ENCODE measurements around the gene OGFOD2. TPM values are rescaled to one million over a fixed set of nuclear protein-coding genes. Genes with fewer than 3 reads are reported as not detected.

Gene OGFOD2
- total and polyA plus RNA-seq, 9 of the 15 experiments (the other 6 are each of a cell fraction or from before 2014, with no cell fraction given) = 1.4 to 111 (median 18.5) TPM

DNA sequence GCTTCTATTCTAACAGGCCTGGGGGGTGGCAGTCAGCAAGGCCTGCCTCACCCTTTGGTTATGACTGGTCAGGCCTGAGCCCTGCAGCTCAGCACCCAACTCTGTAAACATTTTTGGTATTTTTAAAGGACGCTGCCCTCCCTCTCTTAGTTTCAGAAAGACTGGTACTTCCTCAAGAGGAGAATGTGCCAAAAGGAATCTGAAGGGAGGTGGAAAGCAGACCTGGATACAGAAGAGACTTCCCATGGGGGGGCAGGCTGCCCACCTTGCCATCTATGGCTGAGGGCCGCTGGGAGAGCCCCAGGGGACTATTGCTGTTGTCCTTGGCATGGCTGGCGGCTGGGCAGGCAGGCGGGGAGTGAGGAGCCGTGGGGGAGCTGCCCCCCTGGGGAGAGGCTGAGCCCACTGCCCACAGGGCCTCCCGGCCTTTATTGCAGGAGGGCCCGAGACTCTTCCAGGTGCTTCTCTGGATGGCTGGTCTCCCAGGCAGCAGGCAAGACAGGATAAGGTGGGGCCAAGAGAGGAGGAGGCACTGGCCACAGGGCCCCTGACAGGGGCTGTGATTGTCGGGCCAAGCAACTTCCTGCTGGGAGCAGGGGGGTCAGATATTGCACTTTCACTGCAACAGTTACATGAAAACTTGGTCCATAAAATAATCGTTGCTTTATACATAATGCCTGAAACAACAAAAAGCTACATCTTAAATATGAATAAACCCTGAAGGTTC lies 8.9 kb downstream of the OGFOD2 start (continued):
- TF ChIP-seq ZNF518B (CRISPR knock-in tag; IDR thresholded peaks at IDR 0.05) (no peak), THRAP3 (IDR thresholded peaks at IDR 0.05; ENCODE audit: borderline replicate concordance) (no peak), POLR2A (conservative IDR thresholded peaks at IDR 0.05) (no peak), ARID2 (IDR thresholded peaks at IDR 0.05) (no peak), SMAD1 (IDR thresholded peaks at IDR 0.05; ENCODE audit: low read depth, low read length, partially characterized antibody) (no peak), ZNF140 (CRISPR knock-in tag; IDR thresholded peaks at IDR 0.05) (no peak), STAG1 (CRISPR knock-in tag; IDR thresholded peaks at IDR 0.05; ENCODE audit: borderline replicate concordance) (no peak), ZBTB8A (IDR thresholded peaks at IDR 0.05; ENCODE audit: partially characterized antibody) (no peak), HNRNPUL1 (IDR thresholded peaks at IDR 0.05; ENCODE audit: low read length) (no peak)
- TF ChIP-seq, protein P1, sequence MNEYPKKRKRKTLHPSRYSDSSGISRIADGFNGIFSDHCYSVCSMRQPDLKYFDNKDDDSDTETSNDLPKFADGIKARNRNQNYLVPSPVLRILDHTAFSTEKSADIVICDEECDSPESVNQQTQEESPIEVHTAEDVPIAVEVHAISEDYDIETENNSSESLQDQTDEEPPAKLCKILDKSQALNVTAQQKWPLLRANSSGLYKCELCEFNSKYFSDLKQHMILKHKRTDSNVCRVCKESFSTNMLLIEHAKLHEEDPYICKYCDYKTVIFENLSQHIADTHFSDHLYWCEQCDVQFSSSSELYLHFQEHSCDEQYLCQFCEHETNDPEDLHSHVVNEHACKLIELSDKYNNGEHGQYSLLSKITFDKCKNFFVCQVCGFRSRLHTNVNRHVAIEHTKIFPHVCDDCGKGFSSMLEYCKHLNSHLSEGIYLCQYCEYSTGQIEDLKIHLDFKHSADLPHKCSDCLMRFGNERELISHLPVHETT (CRISPR knock-in tag; conservative IDR thresholded peaks at IDR 0.05 in 1 of 2, IDR thresholded peaks at IDR 0.05 in 1 of 2) = no peak
- TF ChIP-seq, protein P2, sequence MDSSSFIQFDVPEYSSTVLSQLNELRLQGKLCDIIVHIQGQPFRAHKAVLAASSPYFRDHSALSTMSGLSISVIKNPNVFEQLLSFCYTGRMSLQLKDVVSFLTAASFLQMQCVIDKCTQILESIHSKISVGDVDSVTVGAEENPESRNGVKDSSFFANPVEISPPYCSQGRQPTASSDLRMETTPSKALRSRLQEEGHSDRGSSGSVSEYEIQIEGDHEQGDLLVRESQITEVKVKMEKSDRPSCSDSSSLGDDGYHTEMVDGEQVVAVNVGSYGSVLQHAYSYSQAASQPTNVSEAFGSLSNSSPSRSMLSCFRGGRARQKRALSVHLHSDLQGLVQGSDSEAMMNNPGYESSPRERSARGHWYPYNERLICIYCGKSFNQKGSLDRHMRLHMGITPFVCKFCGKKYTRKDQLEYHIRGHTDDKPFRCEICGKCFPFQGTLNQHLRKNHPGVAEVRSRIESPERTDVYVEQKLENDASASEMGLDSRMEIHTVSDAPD (CRISPR knock-in tag; IDR thresholded peaks at IDR 0.05) = no peak
- TF ChIP-seq, protein P3, sequence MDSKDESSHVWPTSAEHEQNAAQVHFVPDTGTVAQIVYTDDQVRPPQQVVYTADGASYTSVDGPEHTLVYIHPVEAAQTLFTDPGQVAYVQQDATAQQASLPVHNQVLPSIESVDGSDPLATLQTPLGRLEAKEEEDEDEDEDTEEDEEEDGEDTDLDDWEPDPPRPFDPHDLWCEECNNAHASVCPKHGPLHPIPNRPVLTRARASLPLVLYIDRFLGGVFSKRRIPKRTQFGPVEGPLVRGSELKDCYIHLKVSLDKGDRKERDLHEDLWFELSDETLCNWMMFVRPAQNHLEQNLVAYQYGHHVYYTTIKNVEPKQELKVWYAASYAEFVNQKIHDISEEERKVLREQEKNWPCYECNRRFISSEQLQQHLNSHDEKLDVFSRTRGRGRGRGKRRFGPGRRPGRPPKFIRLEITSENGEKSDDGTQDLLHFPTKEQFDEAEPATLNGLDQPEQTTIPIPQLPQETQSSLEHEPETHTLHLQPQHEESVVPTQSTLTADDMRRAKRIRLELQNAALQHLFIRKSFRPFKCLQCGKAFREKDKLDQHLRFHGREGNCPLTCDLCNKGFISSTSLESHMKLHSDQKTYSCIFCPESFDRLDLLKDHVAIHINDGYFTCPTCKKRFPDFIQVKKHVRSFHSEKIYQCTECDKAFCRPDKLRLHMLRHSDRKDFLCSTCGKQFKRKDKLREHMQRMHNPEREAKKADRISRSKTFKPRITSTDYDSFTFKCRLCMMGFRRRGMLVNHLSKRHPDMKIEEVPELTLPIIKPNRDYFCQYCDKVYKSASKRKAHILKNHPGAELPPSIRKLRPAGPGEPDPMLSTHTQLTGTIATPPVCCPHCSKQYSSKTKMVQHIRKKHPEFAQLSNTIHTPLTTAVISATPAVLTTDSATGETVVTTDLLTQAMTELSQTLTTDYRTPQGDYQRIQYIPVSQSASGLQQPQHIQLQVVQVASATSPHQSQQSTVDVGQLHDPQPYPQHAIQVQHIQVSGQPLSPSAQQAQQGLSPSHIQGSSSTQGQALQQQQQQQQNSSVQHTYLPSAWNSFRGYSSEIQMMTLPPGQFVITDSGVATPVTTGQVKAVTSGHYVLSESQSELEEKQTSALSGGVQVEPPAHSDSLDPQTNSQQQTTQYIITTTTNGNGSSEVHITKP (IDR thresholded peaks at IDR 0.05; ENCODE audit: partially characterized antibody) = peak; percentile 93

Measured in K562 (cell line).